ENCODE measurements around the gene NOLC1.
"Not testable (repeated sequence)": the region's sequence is repeated elsewhere in the genome, so short reads cannot be mapped to it uniquely, and the experiment has no call there.

Gene NOLC1

GRCh38 chr10:102154466-102155116 is 2.4 kb downstream of the NOLC1 start:
- no peak for DNase-seq (ENCODE audit: low read depth)

- no peak for DNase-seq (ENCODE audit: low read depth)
These were observed 5.0 kb downstream of the NOLC1 start for GRCh38 chr10:102157224-102157623.

- no peak for DNase-seq (ENCODE audit: low read depth)
These were observed 6.9 kb downstream of the NOLC1 start for GRCh38 chr10:102159051-102159597.

GRCh38 chr10:102159831-102160230 is 7.6 kb downstream of the NOLC1 start:
- DNase-seq (ENCODE audit: low read depth) = no peak

DNA sequence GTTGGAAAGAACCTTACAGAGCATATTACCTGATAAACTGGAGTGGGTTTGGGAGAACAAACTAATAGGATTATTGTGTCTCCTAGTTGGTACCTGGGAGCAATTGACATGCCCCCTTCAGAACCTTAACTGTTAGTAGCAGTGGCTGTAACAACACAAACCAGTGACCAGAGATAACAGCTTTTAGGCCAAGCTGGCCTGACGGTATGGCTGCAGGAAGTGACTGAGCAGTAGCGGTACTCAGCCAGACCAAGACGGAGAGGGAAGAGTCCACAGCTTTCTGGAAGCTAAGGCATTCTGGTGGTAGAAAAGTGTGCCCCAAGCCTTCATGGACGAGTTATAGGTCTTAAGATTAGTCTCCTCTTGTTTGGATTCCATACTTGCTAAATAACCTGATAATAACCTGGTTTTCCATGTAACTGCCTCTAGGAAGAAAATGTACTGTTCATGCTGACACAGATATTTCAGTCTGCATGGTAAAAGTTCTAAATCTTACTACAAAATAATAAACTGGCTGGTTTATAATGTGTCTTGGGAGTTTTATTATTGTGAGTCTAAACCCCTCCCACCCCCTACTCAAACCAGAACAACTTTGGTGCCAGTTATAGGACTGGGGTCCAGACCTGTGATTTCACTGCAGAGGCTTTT is 11.3 kb downstream of the NOLC1 start:
- no peak for DNase-seq (ENCODE audit: low read depth)

DNA sequence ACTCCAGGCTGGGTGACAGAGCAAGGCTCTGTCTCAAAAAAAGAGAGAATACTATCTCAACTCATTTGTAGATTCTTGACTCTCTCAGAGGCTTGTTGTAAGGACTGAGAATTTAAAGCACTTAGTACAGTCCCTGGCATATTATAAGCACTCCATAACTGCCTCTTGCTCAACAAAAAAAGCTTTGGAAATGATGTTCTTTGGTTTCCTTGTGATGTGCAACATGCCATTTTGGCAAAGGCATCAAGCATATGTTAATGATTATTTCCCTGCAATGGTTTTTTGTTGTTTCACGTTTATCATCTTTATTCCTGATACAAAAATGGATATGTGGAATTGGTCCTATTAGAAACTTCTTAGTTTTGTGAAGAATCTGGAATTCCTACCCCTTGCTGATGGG is 15.7 kb downstream of the NOLC1 start:
- DNase-seq (ENCODE audit: low read depth) = no peak

DNA sequence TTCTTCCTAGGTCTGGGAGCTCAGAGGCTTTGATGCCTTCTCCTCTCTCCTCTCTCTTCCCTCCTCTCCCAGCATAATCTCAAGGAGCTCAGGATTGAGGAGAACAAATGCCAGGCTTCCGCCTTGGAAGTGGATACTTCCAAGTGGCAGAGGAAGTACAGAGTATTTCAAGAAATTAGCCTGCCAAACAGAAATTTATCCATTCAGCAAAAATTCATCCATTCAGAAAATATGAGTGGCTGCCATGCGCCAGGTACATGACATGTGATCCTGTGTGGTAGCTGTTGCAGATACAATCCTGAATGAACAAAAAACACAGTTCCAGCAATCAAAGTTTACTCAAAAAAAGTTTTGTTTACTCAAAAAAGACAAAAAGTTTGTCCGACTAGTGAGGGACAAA is 18.4 kb downstream of the NOLC1 start:
- no peak for DNase-seq (ENCODE audit: low read depth)

GRCh38 chr10:102172288-102172687 is 20.1 kb downstream of the NOLC1 start:
- DNase-seq (ENCODE audit: low read depth) = no peak

- DNase-seq (ENCODE audit: low read depth) = no peak
These were observed 23.2 kb downstream of the NOLC1 start for GRCh38 chr10:102175415-102175814.

GRCh38 chr10:102184606-102185005 is 32.4 kb downstream of the NOLC1 start:
- no peak for DNase-seq (ENCODE audit: low read depth)

- DNase-seq (ENCODE audit: low read depth) = no peak
These were observed 33.1 kb downstream of the NOLC1 start for GRCh38 chr10:102185272-102185671.

GRCh38 chr10:102185811-102186527 is 33.8 kb downstream of the NOLC1 start:
- DNase-seq (ENCODE audit: low read depth) = no peak

DNA sequence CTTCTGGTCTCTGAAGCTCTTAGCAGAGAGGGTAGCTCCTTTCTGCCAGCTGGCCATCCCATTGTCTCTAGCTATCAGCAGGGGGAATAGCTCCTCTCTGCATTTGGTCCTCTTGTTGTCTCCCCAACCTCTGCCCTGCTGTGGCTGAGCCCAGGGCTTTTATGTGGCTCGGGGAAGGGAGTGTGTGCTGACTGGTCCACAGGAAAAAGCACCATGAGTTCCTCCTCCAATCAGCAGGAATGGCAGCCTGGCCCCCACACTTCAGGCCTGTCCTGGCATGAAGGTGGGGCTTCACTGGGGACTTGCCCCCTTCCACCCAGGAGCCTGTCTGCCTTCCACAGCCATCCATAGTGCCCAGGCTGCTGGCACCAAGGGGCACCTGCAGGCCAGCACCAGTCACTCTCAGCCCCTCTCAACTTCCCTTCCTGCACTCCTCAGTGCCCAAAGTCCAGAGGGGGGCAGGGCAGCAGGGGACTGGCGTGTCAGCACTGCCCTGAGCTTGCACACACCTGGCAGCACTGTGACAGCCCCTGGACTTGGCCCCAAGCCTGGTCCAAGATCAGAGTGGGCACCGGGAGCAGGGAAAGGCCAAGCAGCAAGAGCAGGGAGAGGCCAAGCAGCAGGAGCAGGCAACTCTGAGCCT is 36.2 kb downstream of the NOLC1 start:
- DNase-seq (ENCODE audit: low read depth) = no peak

DNA sequence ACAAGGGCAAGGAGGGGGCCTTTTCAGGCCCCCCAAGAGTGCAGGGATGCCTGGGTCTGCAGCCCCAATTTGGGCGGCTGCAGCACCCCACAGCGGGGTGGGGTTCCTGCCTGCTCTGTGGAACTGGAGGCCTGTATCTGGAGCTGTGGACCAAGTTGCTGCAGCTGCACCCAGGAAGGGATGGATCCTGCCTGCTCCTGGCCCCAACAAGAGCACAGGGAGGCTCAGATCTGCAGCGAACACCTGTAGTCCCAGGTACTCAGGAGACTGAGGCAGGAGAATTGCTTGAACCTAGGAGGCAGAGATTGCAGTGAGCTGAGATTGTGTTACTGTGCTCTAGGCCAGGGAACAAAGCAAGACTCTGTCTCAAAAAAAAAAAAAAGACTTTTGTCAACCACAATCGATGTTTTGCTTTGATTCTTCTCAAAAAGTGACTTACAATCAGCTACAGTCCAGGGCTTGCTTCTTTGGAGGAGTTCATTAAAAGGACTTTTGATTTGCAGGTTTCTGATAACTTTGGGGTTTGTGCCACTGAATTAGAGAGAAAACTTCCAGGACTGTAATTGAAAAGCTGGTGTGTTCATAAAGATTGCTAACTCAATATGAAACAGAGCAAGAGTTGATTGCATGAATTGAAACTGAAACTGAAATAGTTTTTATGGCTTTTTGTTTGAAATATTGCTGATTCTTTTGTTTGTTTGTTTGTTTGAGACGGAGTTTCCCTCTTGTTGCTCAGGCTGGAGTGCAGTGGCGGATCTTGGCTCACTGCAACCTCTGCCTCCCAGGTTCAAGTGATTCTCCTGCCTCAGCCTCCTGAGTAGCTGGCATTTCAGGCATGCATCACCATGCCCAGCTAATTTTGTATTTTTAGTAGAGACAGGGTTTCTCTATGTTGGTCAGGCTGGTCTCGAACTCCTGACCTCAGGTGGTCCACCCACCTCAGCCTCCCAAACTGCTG is 37.0 kb downstream of the NOLC1 start:
- not testable (repeated sequence) for DNase-seq (ENCODE audit: low read depth)

GRCh38 chr10:102191956-102192355 is 39.8 kb downstream of the NOLC1 start:
- DNase-seq (ENCODE audit: low read depth) = no peak

GRCh38 chr10:102195296-102195870 is 43.2 kb downstream of the NOLC1 start:
- DNase-seq (ENCODE audit: low read depth) = no peak

- DNase-seq (ENCODE audit: low read depth) = no peak
These were observed 44.7 kb downstream of the NOLC1 start for GRCh38 chr10:102196893-102197292.

GRCh38 chr10:102198027-102198426 is 45.8 kb downstream of the NOLC1 start:
- DNase-seq (ENCODE audit: low read depth) = no peak

GRCh38 chr10:102200751-102201640 is 48.8 kb downstream of the NOLC1 start:
- DNase-seq (ENCODE audit: low read depth) = no peak

- no peak for DNase-seq (ENCODE audit: low read depth)
These were observed 50.2 kb downstream of the NOLC1 start for GRCh38 chr10:102202386-102202785.
